ENCODE measurements around the gene SLC49A4. TPM values are rescaled to one million over a fixed set of nuclear protein-coding genes. Genes with fewer than 3 reads are reported as not detected.

SLC49A4 gene
- polyA plus RNA-seq, 1 experiment, result 16.4 TPM

GRCh38 chr3:122920986-122921385 is 126.1 kb downstream of the SLC49A4 start:
- H3K4me3 ChIP-seq (ENCODE audit: low read depth, low read length), result no peak overlapping the region
- peaks cover 64% of the 10 kb centered on the region for H3K27me3 ChIP-seq (ENCODE audit: control insufficient read depth, insufficient read depth, low read length)
- no peaks in the 10 kb centered on the region for H3K9me3 ChIP-seq (ENCODE audit: control insufficient read depth, insufficient read depth, low read length)
- ChIA-PET CTCF (no interaction called here), POLR2A (no interaction called here)
- no peak for TF ChIP-seq CTCF (IDR thresholded peaks at IDR 0.05; ENCODE audit: low read depth, low read length)
- no peak overlapping the region for H3K27ac ChIP-seq (ENCODE audit: low read depth, low read length)
- no peak for DNase-seq (ENCODE audit: low read depth, low spot score)

- no peak overlapping the region for H3K4me3 ChIP-seq (ENCODE audit: low read depth, low read length)
- DNase-seq (ENCODE audit: low read depth, low spot score), result no peak
- TF ChIP-seq CTCF (IDR thresholded peaks at IDR 0.05; ENCODE audit: low read depth, low read length), result no peak
- peaks cover 61% of the 10 kb centered on the region for H3K27me3 ChIP-seq (ENCODE audit: control insufficient read depth, insufficient read depth, low read length)
- CTCF ChIA-PET, result no interaction called here
- POLR2A ChIA-PET, result no interaction called here
- H3K9me3 ChIP-seq (ENCODE audit: control insufficient read depth, insufficient read depth, low read length), result no peaks in the 10 kb centered on the region
- no peak overlapping the region for H3K27ac ChIP-seq (ENCODE audit: low read depth, low read length)
Observed at GRCh38 chr3:122921791-122922651, 127.2 kb downstream of the SLC49A4 start.

- ChIA-PET POLR2A (no interaction called here), CTCF (no interaction called here)
- Histone ChIP-seq H3K27me3 (ENCODE audit: control insufficient read depth, insufficient read depth, low read length) (peaks cover 63% of the 10 kb centered on the region), H3K4me3 (ENCODE audit: low read depth, low read length) (no peak overlapping the region), H3K27ac (ENCODE audit: low read depth, low read length) (no peak overlapping the region), H3K9me3 (ENCODE audit: control insufficient read depth, insufficient read depth, low read length) (no peaks in the 10 kb centered on the region)
- no peak for DNase-seq (ENCODE audit: low read depth, low spot score)
- no peak for TF ChIP-seq CTCF (IDR thresholded peaks at IDR 0.05; ENCODE audit: low read depth, low read length)
Observed at GRCh38 chr3:122923611-122924010, 128.7 kb downstream of the SLC49A4 start.

- CTCF ChIA-PET, result no interaction called here
- POLR2A ChIA-PET, result no interaction called here
Observed at GRCh38 chr3:122924056-122924455, 129.2 kb downstream of the SLC49A4 start.

More at GRCh38 chr3:122924056-122924455, 129.2 kb downstream of the SLC49A4 start:
- H3K27ac ChIP-seq (ENCODE audit: low read depth, low read length), result no peak overlapping the region
- peaks cover 67% of the 10 kb centered on the region for H3K27me3 ChIP-seq (ENCODE audit: control insufficient read depth, insufficient read depth, low read length)
- H3K9me3 ChIP-seq (ENCODE audit: control insufficient read depth, insufficient read depth, low read length), result no peaks in the 10 kb centered on the region
- no peak for TF ChIP-seq CTCF (IDR thresholded peaks at IDR 0.05; ENCODE audit: low read depth, low read length)
- no peak overlapping the region for H3K4me3 ChIP-seq (ENCODE audit: low read depth, low read length)
- DNase-seq (ENCODE audit: low read depth, low spot score), result no peak

Measured in AG04450 (cell line).